Activated T-cell treated with anti-CD3 and anti-CD28 coated beads for 24 hours (primary cell): ENCODE results near the gene TRAP1.

Source experiments
- DNase-seq: peaks from one replicate; pipeline ENCODE4 v3.0.0-alpha.2; 2020; ENCODE audit warnings: low read depth

Gene TRAP1

DNA sequence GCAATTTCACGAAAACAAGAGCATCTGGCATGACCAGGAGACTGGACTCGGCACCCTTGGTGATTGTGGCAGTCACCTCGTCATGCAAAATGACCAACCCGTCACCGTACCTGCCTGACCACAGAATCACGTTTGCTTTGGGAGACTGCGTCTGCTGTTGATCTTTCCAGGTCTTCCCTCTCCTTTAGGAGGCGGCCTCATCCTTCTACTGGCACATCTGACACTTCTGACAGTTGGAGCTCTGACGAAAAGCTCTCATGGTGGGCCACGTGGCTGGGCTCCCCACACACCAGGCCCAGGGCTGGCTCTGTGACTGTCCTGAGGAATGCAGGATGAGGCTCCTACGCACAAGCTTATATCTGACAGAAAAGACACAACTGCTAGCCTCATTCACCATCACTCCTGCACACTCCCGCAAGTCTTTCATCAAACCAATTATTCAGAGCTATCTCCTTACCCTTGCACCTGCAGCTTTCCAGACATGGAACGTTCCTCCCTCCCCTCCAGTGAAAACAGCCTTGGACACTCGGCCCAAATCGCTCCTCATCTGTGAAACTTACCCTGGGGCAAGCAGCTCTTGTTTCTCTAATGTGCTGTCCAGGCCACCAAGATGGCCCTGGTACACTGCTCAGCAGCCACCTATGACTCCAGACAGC, 3.6 kb downstream of the TRAP1 start:
- DNase-seq = no peak

DNA sequence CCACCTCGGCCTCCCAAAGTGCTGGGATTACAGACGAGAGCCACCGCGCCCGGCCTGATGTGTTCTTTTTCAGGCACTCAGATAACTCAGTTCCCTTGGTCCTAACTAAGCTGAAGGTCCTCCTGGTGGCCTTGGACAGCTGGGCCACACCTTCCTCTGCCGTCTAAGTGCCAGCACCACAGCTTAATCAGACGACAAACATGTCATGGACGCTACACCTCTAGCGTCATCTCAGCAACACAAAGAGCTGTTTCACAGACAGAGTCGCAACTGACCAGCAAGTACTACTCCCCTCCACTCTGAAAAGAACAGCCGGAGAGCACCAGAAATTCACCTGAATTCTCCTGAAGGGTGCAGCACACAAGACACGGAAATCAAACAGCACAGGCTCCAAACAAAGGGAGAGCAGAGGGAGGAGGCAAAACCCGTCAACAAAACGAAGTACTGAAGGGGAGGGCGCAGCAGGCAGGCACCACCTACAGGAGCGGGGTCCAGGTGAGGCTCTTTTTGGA, 4.4 kb downstream of the TRAP1 start:
- DNase-seq = no peak

DNA sequence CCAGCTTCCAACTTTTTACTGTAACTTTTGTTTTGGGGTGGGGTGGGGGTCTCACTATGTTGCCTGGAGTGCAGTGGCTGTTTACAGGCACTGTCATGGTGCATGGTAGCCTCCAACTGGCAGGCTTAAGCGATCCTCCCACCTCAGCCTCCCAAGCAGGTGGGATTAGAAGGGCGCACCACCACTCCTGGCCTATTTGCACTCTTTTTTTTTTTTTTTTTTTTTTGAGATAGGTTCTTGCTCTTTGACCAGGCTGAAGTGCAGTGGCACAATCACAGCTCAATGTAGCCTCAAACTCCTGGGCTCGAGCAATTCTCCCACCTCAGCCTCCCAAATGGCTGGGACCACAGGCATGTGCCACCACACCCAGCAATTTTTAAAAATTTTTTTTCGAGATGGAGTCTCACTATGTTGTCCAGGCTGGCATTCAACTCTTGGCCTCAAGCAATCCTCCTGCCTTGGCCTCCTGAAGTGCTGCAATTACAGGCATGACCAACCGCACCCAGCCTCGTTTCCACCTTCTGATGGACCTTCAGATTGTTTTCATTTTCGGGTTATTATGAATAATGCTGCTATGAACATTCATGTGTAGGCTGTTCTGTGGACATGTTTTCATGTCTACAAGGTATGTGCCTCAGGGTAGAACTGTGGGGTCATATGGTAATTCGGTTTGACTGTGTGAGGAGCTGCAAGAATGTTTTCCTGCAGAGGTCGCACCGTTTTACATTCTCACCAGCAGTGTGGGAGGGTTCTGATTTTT, 10.9 kb downstream of the TRAP1 start:
- no peak for DNase-seq

DNA sequence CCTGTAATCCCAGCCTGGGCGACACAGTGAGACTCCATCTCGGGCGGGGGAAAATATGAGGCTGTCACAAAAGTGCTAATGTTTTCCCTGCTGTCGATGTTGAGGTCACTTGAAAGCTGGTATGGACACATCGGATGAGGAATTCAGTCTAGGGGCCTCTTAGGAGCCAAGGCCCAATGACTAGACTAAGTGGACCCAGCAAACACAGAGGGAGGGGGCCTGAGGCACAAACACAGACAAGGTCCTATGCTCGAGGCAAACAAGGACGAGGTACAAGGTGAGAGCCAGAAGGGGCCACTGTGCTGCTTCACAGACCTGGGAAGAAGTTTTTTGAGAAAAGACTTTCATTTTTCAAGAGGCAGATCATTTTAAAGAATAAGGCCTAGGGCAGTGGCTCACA, 15.2 kb downstream of the TRAP1 start:
- no peak for DNase-seq

DNA sequence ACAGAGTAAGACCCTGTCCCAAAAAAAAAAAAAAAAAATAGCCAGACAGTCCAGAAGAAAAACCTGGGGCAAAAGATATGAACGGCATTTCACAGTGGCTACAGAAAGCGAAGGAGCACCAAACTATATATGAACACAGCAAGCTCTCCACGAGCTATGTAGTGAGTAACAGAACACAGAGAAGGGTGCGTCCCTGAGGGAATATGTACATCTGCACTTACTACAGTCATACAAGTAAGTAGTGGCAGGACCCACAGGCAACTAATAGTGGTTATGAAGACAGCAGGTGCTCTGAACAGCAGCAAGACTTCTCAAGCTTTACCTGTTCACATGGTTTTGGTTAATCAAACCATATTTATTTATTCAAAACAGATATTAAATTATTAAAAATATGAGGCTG, 15.8 kb downstream of the TRAP1 start:
- no peak for DNase-seq

DNA sequence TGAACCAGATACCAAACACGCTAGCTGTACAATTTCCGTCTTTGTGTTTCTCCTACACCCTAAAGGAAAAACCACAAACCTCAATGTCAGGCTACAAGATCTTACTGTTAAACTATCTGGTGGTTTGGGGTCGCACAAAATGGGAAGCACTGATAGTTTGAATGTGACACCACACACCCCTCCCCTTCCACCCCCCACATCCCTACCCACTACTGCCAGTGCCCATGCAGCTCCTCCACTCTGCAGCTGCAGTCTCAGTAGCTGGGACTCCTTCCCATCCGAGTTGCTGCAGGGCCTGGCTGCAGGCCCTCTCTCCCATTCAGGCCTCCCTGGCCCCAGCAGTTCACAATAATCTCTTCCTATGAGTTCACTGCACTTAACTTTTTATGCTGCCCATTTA, 18.4 kb downstream of the TRAP1 start:
- DNase-seq = no peak

DNA sequence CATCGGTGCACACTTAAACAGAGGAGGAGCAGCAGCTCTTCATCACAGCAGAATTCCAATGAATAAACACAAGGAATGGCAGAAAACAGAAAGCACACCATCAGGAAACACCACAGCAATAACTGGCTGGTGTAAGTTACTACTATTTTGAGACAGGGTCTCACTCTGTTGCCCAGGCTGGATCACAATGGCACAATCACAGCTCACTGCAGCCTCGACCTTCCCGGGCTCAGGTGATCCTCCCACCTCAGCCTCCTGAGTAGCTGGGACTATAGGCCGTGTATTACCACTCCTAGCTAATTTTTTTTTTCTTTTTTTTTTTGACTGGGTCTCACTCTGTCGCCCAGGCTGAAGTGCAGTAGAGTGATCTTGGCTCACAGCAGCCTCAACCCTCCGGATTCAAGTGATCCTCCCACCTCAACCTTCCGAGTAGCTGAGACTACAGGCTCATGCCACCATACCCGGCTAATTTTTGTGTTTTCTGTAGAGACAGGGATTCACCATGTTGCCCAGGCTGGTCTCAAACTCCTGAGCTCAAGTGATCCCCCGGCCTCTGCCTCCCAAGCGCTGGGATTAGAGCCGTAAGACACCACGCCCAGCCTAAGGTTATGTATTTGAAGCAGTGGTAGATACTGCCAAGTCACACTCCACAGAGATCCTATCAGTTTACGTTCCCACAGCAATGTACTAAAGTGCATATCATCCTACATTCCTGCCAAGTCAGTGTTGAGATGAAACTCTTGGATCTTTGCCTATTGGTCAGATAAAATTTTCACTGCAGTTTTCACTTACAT, 20.7 kb downstream of the TRAP1 start:
- DNase-seq = no peak

DNA sequence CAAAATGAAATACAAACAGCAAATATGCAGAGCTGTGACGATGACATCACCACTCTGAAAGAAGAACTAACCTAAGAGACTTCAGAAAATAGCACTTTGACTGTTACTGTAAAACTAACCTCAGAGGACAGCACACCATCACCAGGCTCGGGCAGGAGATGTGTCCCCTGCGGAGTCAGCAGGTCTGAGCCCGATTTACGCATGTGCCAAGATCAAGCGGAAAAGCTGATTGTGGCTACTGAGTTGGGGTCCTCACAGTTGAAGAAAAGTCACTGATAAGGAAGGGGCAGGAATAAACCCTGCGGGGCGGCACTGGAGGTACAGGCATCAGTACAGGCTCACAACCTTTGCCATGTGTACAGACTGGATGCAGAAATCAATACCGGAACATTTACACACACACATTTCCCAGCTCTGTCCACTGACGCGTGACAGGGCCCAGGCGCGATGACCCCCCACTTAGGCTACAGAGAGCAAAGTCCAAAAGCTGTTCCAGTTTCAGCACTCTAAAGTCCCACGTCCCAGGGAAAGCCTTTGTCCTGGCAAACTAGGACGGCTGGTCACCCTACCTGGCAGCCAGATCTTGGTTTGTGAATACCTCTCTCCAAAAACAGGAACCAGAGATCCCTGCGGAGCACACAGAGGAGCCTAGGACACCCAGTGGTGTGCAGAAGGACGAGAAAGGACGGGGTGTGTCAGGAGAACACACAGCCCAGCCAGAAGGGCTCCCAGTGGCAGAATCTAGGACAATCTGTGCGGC, 21.5 kb downstream of the TRAP1 start:
- no peak for DNase-seq

DNA sequence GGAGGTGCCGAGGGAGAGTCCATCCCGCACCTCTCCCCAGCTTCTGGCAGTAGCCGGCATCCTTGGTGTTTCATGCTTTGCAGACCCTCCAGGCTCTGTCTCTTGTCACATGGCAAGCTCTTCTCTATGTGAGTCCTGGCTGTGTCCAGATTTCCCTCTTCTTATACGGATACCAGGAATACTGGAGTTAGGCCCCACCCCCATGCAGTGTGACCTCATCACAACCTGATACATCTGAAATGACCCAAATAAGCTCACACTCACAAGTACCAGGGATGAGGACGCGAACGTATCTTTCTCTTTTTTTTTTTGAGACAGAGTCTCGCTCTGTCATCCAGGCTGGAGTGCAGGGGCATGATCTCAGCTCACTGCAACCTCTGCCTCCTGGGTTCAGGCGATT, 23.3 kb downstream of the TRAP1 start:
- no peak for DNase-seq

DNA sequence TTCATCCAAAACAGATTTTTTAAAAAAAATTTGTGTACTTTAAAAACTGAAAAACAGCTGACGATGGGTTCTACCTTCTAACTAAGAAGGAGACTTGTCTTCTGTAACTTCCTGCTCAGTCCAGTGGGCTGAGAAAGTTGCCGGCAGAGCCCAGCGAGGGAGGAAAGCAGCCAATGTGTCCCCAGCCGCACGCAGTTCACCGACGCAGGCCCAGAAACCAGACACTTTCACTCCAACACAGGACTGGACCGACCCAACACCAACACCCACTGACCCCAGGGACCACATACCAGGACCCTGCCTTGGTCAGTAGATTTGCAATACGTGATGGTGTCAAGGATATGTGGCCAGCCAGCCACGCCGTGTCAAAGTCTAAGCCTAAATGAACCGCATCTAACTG, 25.6 kb downstream of the TRAP1 start:
- DNase-seq = no peak

DNA sequence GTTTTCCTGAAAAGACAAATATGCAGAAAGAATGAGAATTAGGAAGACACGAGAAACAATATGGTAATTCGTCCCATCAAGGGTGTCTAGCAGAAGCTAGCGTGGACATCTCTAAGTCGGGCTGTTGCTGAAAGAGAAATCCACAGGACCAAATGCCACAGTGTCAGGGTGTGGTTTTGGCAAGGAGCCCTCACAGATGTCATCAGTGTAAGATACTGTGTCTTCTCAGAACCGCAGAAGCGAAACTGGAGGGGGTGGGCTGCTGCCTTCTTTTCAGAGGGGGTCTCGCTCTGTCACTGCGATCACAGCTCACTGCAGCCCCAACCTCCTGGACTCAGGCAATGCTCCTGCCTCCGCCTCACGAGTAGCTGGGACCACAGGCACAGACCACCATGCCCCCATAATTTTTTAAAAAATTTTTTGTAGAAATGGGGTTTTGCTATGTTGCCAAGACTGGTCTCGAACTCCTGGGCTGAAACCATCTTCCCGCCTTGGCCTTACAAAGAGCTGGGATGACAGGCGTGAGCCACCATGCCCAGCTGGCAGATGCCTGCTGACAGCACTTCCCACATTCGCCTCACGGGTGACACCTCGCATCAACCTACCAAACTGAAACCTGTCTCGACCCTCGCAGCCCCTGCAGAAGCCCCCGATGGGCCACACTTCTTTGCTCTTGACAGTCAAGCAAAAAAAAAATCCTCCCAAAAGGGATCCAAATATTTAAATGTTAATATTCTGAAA, 26.2 kb downstream of the TRAP1 start:
- DNase-seq = no peak

DNA sequence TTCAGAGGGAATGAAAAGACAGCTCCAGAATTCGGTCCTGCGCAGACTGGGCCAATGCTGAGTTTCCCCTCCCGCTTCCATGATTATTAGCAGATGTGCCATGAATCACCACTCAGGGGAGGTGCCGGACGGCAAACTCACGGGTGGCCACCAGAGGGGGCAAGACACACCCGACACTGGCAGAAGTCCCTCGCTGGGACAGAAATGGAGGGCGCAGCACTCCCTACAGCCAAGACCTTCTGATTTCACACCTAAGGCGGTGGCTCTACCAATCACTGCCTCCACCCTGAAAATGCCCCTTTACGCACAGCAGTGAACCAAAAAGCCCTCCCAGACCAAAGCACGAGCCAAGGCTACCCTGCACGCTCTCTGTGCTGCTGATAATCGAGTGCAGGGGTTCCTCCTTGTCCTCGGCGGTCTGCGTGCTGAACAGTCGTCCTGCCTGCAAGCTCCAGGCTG, 26.8 kb downstream of the TRAP1 start:
- DNase-seq = peak; percentile 69

DNA sequence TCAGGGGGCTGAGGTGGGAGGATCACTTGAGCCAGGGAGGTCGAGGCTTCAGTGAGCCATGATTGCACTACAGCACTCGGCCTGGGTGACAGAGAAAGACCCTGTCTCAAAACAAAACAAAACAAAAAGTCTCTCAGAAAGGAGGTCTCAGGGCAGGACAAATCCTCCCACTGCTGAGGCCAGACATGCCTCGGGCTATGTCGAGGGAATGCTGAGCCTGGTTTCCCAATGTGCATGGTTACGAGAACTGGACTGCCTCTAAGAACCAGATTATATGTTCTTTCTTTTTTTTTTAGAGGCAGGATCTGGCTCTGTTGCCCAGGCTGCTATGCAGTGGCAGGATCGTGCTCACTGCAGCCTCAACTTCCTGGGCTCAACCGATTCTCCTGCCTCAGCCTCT, 27.6 kb downstream of the TRAP1 start:
- DNase-seq = no peak

DNA sequence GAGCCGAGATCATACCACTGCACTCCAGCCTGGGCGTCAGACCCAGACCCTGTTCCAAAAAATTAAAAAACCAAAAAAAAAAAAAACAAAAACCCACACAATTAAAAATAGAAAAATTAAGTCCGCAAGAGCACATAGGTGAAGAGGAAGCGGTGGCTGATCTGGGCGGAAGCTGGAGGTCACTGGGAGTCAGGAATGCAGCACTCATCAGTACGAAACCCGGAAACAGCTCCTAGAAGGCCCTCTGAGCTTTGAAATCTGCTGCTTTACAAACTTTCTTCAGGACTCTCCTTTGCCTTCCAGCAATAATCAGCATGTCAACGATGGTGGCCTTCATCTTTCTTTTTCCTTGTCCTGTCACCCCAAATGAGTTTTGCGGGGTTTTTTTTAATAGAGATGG, 29.5 kb downstream of the TRAP1 start:
- DNase-seq = no peak

DNA sequence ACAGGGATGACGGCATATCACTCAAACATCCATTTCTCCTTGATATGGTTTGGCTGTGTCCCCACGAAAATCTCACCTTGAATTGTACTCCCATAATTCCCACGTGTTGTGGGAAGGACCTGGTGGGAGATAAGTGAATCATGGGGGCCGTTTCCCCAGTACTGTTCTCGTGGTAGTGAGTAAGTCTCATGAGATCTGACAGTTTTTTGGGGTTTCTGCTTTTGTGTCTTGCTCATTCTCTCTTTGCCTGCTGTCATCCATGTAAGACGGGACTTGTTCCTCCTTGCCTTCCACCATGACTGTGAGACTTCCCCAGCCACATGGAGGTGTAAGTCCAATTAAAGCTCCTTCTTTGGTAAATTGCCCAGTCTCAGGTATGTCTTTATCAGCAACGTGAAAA, 30.3 kb downstream of the TRAP1 start:
- no peak for DNase-seq

DNA sequence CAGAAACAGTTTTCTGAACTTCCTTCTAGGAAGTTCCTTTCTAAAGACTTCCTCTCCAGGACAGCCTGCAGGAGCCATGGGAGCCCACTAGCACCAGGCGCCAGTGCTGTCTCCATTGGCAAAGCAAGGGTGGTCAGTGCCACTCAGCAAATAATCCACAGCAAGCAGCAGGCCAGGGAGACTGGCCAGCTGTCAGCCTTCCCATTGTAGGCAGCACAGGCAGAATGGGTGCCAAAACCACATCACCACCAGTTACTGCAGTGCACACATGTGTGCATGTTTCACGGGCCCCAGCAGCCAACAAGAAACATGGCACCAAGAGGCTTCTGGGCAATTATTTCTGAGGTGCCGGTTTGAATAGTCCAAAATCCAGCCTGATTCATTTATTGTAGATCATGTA, 36.1 kb downstream of the TRAP1 start:
- DNase-seq = no peak

DNA sequence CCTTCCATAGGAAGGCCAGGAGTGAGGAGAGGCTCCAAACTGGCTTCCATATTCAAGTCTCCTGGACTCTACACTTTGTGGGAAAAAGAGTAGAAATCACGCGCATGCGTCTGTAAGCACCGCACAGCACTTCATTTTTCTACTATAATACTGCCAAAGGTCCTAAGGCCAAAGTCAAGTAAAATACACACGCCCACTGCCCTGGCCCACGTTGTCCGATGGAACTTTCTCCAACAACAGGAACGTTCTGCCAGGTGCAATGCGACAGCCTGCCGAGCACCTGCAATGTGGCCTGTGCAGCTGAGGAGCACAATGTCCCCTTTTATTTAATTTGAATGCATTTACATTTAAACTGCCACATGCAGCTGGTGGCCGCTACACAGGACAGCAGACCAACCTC, 39.3 kb downstream of the TRAP1 start:
- DNase-seq = no peak

DNA sequence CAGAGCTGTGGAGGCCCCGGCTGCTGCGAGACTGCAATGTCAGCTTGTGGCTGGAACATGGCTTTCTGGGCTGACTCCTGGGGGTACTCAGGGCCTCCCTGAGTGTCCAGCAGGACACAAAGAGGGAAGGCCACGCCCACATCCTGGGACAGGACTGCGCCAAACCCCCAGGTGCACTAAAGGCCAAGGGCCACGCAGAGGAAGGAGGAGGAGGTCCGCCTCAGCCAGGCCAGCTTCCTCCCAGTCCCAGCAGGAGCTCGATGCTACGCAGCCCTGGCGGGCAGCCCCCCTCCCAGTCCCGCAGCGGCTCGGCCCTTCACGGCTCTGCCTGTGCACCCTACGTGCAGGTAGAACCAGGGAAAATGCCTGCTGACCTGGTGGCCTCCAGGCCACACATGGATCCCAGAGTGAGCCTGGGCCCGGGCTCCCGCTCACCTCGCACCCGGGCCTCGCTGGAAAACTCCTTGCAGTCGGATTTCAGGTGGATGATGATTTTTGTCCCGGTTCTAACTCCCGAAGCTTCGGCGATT, 41.7 kb downstream of the TRAP1 start:
- DNase-seq = no peak

DNA sequence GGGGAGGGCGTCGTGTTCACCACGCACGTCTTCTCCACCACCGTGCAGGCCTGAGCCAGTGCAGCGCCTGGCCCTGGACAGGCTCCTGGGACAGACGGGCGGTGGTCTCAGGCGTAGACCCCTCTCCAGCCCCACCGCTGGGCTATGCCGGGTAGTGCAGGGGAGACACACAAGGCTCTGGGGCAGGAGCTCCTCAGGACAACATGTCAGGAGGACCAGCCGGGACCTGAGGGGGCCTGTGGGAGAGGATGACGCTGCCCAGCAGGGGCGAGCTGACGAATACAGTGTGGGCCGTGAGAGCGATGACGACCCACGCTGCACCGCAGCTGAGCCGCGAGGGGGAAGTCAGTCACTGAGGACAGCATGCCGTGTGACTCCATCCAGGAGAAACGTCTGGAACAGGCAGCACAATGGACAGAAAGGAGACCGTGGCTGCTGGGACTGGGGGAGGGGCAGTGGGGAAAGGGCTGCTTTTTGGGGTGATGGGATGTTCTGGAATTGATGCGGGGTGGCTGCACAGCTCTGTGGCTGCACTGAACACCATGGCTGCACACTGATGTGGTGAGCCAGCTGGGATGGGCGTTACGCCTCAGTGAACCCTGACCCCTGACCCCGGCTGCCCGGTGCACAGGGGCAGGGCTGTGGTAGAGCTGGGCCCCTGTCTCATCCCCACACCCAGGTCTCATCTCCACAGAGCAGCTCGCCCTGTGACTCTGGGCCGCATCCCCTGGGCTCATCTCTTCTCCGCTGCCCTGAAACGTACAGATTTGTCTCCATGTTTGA, 42.6 kb downstream of the TRAP1 start:
- no peak for DNase-seq

DNA sequence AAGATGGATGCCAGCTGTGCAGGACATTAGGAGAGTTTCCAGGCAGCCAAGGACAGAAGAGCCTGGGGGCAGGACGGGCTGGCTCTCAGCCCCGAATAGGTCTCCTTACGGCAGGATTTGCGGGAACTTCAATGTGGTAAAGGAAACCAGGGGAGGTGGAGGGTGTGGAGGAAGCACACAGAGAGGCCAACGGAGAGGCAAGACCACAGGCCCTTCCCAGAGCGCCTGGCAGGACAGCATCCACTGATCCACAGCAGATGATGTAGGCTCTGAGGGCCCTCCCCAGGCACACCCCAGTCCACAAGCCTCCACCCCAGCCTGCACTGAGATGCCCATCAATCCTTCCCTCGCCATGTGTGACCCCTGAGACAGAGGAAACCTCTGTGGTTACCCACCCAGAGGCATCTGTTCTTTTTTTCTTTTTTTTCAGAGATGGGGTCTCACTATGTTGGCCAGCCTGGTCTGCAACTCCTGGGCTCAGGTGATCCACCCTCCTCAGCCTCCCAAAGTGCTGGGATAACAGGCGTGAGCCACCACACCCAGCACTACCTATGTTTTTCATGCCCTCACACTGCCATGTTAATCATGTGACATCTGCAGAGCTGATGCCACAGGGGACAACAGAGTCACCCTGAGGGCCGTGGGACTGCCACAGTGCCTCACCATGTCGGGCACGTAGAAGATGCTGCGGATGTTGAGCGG, 43.5 kb downstream of the TRAP1 start:
- DNase-seq = no peak
